ENCODE measurements around the gene HMGB4.

- TF ChIP-seq POLR2AphosphoS5 (IDR thresholded peaks at IDR 0.05) (no peak), POLR2A (IDR thresholded peaks at IDR 0.05) (no peak)
- TF ChIP-seq, protein P1, sequence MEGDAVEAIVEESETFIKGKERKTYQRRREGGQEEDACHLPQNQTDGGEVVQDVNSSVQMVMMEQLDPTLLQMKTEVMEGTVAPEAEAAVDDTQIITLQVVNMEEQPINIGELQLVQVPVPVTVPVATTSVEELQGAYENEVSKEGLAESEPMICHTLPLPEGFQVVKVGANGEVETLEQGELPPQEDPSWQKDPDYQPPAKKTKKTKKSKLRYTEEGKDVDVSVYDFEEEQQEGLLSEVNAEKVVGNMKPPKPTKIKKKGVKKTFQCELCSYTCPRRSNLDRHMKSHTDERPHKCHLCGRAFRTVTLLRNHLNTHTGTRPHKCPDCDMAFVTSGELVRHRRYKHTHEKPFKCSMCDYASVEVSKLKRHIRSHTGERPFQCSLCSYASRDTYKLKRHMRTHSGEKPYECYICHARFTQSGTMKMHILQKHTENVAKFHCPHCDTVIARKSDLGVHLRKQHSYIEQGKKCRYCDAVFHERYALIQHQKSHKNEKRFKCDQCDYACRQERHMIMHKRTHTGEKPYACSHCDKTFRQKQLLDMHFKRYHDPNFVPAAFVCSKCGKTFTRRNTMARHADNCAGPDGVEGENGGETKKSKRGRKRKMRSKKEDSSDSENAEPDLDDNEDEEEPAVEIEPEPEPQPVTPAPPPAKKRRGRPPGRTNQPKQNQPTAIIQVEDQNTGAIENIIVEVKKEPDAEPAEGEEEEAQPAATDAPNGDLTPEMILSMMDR (IDR thresholded peaks at IDR 0.05) = no peak
These were observed 37.6 kb upstream of the HMGB4 start for GRCh38 chr1:33826311-33826710.
